HEK293 (cell line): ENCODE results near the gene MED6.

Experiments used
- GFI1B ChIP-seq: fragments of 450-650 bp; formaldehyde crosslinking; IDR thresholded peaks from 2 replicates; pipeline ENCODE4 v1.5.1; 2016; ENCODE audit warnings: missing biosample characterization, missing genetic modification characterization
- GLIS1 ChIP-seq: fragments of 450-650 bp; formaldehyde crosslinking; IDR thresholded peaks from 2 replicates; pipeline ENCODE4 v1.5.1; 2016; ENCODE audit warnings: missing biosample characterization, missing genetic modification characterization
- KLF1 ChIP-seq: fragments of 450-650 bp; formaldehyde crosslinking; IDR thresholded peaks from 2 replicates; pipeline ENCODE4 v1.5.1; 2016; ENCODE audit warnings: missing biosample characterization, missing genetic modification characterization
- MYNN ChIP-seq: fragments of 450-650 bp; formaldehyde crosslinking; IDR thresholded peaks from 2 replicates; pipeline ENCODE4 v1.5.1; 2016; ENCODE audit warnings: missing biosample characterization, missing genetic modification characterization, borderline replicate concordance
- SCRT2 ChIP-seq: fragments of 450-650 bp; formaldehyde crosslinking; IDR thresholded peaks from 2 replicates; pipeline ENCODE4 v1.5.1; 2016; ENCODE audit warnings: missing biosample characterization, missing genetic modification characterization
- SP7 ChIP-seq: fragments of 450-650 bp; formaldehyde crosslinking; IDR thresholded peaks from 2 replicates; pipeline ENCODE4 v1.5.1; 2016; ENCODE audit warnings: missing biosample characterization, missing genetic modification characterization
- ZBTB1 ChIP-seq: fragments of 450-650 bp; formaldehyde crosslinking; IDR thresholded peaks from 2 replicates; pipeline ENCODE4 v1.5.1; 2016; ENCODE audit warnings: missing biosample characterization, missing genetic modification characterization
- ZBTB17 ChIP-seq: fragments of 450-650 bp; formaldehyde crosslinking; IDR thresholded peaks from 2 replicates; pipeline ENCODE4 v1.5.1; 2016; ENCODE audit warnings: missing biosample characterization, missing genetic modification characterization
- ZNF10 ChIP-seq: fragments of 450-650 bp; formaldehyde crosslinking; IDR thresholded peaks from 2 replicates; pipeline ENCODE4 v1.5.1; 2017; ENCODE audit warnings: missing biosample characterization, missing genetic modification characterization
- ZNF121 ChIP-seq: fragments of 450-650 bp; formaldehyde crosslinking; IDR thresholded peaks from 2 replicates; pipeline ENCODE4 v1.5.1; 2016; ENCODE audit warnings: missing biosample characterization, missing genetic modification characterization
- ZNF174 ChIP-seq: fragments of 450-650 bp; formaldehyde crosslinking; IDR thresholded peaks from 2 replicates; pipeline ENCODE4 v1.5.0; 2017; ENCODE audit warnings: missing biosample characterization, mild to moderate bottlenecking, missing genetic modification characterization
- ZNF184 ChIP-seq: fragments of 450-650 bp; IDR thresholded peaks from 2 replicates; pipeline ENCODE4 v1.5.1; 2018; ENCODE audit warnings: missing biosample characterization, mild to moderate bottlenecking, missing genetic modification characterization
- ZNF292 ChIP-seq: fragments of 450-650 bp; formaldehyde crosslinking; IDR thresholded peaks from 2 replicates; pipeline ENCODE4 v1.5.1; 2016; ENCODE audit warnings: low read depth, missing biosample characterization, missing genetic modification characterization, borderline replicate concordance
- ZNF302 ChIP-seq: fragments of 450-650 bp; formaldehyde crosslinking; IDR thresholded peaks from 2 replicates; pipeline ENCODE4 v1.5.1; 2016; ENCODE audit warnings: missing biosample characterization, missing genetic modification characterization, low read depth
- ZNF335 ChIP-seq: fragments of 450-650 bp; formaldehyde crosslinking; conservative IDR thresholded peaks from 2 replicates; pipeline ENCODE4 v1.5.1; 2016; ENCODE audit warnings: missing biosample characterization, missing genetic modification characterization
- ZNF416 ChIP-seq: fragments of 450-650 bp; formaldehyde crosslinking; IDR thresholded peaks from 2 replicates; pipeline ENCODE4 v1.5.1; 2016; ENCODE audit warnings: missing biosample characterization, missing genetic modification characterization
- ZNF473 ChIP-seq: fragments of 450-650 bp; formaldehyde crosslinking; IDR thresholded peaks from 2 replicates; pipeline ENCODE4 v1.5.1; 2017; ENCODE audit warnings: missing biosample characterization, missing genetic modification characterization
- ZNF514 ChIP-seq: fragments of 450-650 bp; formaldehyde crosslinking; IDR thresholded peaks from 2 replicates; pipeline ENCODE4 v1.5.1; 2016; ENCODE audit warnings: missing biosample characterization, missing genetic modification characterization
- ZNF600 ChIP-seq: fragments of 450-650 bp; formaldehyde crosslinking; IDR thresholded peaks from 2 replicates; pipeline ENCODE4 v1.5.1; 2016; ENCODE audit warnings: missing biosample characterization, missing genetic modification characterization
- ZNF626 ChIP-seq: fragments of 450-650 bp; sonication (Bioruptor Pico); formaldehyde crosslinking; IDR thresholded peaks from 2 replicates; pipeline ENCODE4 v1.5.1; 2018; ENCODE audit warnings: missing biosample characterization, missing genetic modification characterization, inconsistent platforms
- ZNF629 ChIP-seq: fragments of 450-650 bp; formaldehyde crosslinking; IDR thresholded peaks from 2 replicates; pipeline ENCODE4 v1.5.1; 2017; ENCODE audit warnings: missing biosample characterization, missing genetic modification characterization
- ZNF664 ChIP-seq: fragments of 450-650 bp; formaldehyde crosslinking; IDR thresholded peaks from 2 replicates; pipeline ENCODE4 v1.5.1; 2016; ENCODE audit warnings: missing biosample characterization, missing genetic modification characterization
- ZNF670 ChIP-seq: fragments of 450-650 bp; formaldehyde crosslinking; IDR thresholded peaks from 2 replicates; pipeline ENCODE4 v1.5.1; 2016; ENCODE audit warnings: missing biosample characterization, missing genetic modification characterization, low read depth
- ZNF76 ChIP-seq: fragments of 450-650 bp; formaldehyde crosslinking; IDR thresholded peaks from 2 replicates; pipeline ENCODE4; 2016; ENCODE audit warnings: low read depth, missing biosample characterization, missing genetic modification characterization, borderline replicate concordance
- ZSCAN30 ChIP-seq: fragments of 450-650 bp; IDR thresholded peaks from 2 replicates; pipeline ENCODE4 v1.5.1; 2018; ENCODE audit warnings: missing biosample characterization, mild to moderate bottlenecking, missing genetic modification characterization, moderate library complexity
- TF ChIP-seq, protein P1 (sequence below): fragments of 450-650 bp; formaldehyde crosslinking; IDR thresholded peaks from 2 replicates; pipeline ENCODE4 v1.5.1; 2016; ENCODE audit warnings: missing biosample characterization, missing genetic modification characterization
- TF ChIP-seq, protein P2 (sequence below): fragments of 450-650 bp; formaldehyde crosslinking; IDR thresholded peaks from 2 replicates; pipeline ENCODE4 v1.5.1; 2016; ENCODE audit warnings: missing biosample characterization, missing genetic modification characterization, low read depth
- TF ChIP-seq, protein P3 (sequence below): fragments of 450-650 bp; formaldehyde crosslinking; IDR thresholded peaks from 2 replicates; pipeline ENCODE4 v1.5.1; 2016; ENCODE audit warnings: missing biosample characterization, missing genetic modification characterization
- TF ChIP-seq, protein P4 (sequence below): fragments of 450-650 bp; formaldehyde crosslinking; IDR thresholded peaks from 2 replicates; pipeline ENCODE4 v1.5.1; 2017; ENCODE audit warnings: missing biosample characterization, missing genetic modification characterization
- TF ChIP-seq, protein P5 (sequence below): fragments of 450-650 bp; formaldehyde crosslinking; optimal IDR thresholded peaks from 2 replicates; pipeline ENCODE3; 2016; ENCODE audit warnings: missing biosample characterization, mild to moderate bottlenecking, missing genetic modification characterization
- TF ChIP-seq, protein P6 (sequence below): fragments of 450-650 bp; formaldehyde crosslinking; conservative IDR thresholded peaks from 2 replicates; pipeline ENCODE4 v1.5.1; 2016; ENCODE audit warnings: low read depth, missing biosample characterization, missing genetic modification characterization

The MED6 gene

DNA sequence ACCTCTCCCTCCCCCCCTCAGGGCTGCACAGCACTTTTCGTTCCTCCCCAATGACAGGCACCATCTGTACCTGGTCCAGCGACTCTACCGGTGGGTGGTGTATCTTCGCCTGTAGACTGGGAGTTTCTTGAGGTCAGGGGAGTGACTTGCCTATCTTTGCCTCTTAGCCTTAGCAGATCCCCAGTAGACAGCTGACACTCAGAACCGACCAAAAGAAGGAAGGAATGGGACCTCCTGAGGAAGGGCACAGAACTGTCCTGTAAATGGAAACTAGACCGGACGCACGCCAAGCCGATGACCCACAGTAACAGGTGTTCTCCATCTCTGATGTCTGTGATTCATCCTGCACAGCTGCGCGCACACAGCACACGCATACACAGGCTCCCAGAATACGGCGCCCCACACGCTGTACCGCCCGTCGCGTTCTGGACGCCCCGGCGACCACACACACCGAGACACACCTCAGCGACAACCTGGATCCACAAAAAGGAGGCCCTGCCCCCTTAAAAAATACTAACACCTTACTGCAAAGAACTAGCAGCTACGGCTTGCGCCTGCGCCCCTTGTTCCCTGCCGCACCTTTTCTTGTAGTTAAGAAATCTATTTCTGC, 40.6 kb upstream of the MED6 start (continued):
- TF ChIP-seq ZNF629 = no peak
- TF ChIP-seq, protein P1, sequence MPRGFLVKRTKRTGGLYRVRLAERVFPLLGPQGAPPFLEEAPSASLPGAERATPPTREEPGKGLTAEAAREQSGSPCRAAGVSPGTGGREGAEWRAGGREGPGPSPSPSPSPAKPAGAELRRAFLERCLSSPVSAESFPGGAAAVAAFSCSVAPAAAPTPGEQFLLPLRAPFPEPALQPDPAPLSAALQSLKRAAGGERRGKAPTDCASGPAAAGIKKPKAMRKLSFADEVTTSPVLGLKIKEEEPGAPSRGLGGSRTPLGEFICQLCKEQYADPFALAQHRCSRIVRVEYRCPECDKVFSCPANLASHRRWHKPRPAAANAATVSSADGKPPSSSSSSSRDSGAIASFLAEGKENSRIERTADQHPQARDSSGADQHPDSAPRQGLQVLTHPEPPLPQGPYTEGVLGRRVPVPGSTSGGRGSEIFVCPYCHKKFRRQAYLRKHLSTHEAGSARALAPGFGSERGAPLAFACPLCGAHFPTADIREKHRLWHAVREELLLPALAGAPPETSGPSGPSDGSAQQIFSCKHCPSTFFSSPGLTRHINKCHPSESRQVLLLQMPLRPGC (tag by site-specific recombination) = no peak
- peak; percentile 73 for TF ChIP-seq ZBTB17
- no peak for TF ChIP-seq ZNF121
- TF ChIP-seq ZBTB1 (tag by site-specific recombination) = no peak
- TF ChIP-seq SP7 (tag by site-specific recombination) = no peak
- TF ChIP-seq, protein P2, sequence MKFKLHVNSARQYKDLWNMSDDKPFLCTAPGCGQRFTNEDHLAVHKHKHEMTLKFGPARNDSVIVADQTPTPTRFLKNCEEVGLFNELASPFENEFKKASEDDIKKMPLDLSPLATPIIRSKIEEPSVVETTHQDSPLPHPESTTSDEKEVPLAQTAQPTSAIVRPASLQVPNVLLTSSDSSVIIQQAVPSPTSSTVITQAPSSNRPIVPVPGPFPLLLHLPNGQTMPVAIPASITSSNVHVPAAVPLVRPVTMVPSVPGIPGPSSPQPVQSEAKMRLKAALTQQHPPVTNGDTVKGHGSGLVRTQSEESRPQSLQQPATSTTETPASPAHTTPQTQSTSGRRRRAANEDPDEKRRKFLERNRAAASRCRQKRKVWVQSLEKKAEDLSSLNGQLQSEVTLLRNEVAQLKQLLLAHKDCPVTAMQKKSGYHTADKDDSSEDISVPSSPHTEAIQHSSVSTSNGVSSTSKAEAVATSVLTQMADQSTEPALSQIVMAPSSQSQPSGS (tag by site-specific recombination) = no peak
- TF ChIP-seq KLF1 = no peak
- no peak for TF ChIP-seq ZNF174 (tag by site-specific recombination)
- TF ChIP-seq ZNF10 (tag by site-specific recombination) = no peak
- TF ChIP-seq ZNF302 (tag by site-specific recombination) = no peak
- TF ChIP-seq, protein P3, sequence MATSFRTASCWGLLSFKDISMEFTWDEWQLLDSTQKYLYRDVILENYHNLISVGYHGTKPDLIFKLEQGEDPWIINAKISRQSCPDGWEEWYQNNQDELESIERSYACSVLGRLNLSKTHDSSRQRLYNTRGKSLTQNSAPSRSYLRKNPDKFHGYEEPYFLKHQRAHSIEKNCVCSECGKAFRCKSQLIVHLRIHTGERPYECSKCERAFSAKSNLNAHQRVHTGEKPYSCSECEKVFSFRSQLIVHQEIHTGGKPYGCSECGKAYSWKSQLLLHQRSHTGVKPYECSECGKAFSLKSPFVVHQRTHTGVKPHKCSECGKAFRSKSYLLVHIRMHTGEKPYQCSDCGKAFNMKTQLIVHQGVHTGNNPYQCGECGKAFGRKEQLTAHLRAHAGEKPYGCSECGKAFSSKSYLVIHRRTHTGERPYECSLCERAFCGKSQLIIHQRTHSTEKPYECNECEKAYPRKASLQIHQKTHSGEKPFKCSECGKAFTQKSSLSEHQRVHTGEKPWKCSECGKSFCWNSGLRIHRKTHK (tag by site-specific recombination) = no peak
- TF ChIP-seq GLIS1 (tag by site-specific recombination) = peak; percentile 41; the same call in 1 of the 2 replicates
- no peak for TF ChIP-seq ZNF416 (tag by site-specific recombination)
- TF ChIP-seq MYNN (tag by site-specific recombination) = no peak
- peak; percentile 81; the same call in 1 of the 2 replicates for TF ChIP-seq ZNF335
- TF ChIP-seq ZNF292 (tag by site-specific recombination) = no peak
- no peak for TF ChIP-seq ZNF473
- TF ChIP-seq ZNF184 (tag by site-specific recombination) = no peak
- no peak for TF ChIP-seq ZSCAN30 (tag by site-specific recombination)
- peak; percentile 98 for TF ChIP-seq SCRT2 (tag by site-specific recombination)
- no peak for TF ChIP-seq ZNF76
- TF ChIP-seq, protein P4, sequence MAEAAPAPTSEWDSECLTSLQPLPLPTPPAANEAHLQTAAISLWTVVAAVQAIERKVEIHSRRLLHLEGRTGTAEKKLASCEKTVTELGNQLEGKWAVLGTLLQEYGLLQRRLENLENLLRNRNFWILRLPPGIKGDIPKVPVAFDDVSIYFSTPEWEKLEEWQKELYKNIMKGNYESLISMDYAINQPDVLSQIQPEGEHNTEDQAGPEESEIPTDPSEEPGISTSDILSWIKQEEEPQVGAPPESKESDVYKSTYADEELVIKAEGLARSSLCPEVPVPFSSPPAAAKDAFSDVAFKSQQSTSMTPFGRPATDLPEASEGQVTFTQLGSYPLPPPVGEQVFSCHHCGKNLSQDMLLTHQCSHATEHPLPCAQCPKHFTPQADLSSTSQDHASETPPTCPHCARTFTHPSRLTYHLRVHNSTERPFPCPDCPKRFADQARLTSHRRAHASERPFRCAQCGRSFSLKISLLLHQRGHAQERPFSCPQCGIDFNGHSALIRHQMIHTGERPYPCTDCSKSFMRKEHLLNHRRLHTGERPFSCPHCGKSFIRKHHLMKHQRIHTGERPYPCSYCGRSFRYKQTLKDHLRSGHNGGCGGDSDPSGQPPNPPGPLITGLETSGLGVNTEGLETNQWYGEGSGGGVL (tag by site-specific recombination) = no peak
- no peak for TF ChIP-seq ZNF670 (tag by site-specific recombination)
- no peak for TF ChIP-seq ZNF664 (tag by site-specific recombination)
- TF ChIP-seq, protein P5, sequence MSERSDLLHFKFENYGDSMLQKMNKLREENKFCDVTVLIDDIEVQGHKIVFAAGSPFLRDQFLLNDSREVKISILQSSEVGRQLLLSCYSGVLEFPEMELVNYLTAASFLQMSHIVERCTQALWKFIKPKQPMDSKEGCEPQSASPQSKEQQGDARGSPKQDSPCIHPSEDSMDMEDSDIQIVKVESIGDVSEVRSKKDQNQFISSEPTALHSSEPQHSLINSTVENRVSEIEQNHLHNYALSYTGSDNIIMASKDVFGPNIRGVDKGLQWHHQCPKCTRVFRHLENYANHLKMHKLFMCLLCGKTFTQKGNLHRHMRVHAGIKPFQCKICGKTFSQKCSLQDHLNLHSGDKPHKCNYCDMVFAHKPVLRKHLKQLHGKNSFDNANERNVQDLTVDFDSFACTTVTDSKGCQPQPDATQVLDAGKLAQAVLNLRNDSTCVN = peak; percentile 71
- TF ChIP-seq ZNF626 (tag by site-specific recombination) = no peak
- TF ChIP-seq, protein P6, sequence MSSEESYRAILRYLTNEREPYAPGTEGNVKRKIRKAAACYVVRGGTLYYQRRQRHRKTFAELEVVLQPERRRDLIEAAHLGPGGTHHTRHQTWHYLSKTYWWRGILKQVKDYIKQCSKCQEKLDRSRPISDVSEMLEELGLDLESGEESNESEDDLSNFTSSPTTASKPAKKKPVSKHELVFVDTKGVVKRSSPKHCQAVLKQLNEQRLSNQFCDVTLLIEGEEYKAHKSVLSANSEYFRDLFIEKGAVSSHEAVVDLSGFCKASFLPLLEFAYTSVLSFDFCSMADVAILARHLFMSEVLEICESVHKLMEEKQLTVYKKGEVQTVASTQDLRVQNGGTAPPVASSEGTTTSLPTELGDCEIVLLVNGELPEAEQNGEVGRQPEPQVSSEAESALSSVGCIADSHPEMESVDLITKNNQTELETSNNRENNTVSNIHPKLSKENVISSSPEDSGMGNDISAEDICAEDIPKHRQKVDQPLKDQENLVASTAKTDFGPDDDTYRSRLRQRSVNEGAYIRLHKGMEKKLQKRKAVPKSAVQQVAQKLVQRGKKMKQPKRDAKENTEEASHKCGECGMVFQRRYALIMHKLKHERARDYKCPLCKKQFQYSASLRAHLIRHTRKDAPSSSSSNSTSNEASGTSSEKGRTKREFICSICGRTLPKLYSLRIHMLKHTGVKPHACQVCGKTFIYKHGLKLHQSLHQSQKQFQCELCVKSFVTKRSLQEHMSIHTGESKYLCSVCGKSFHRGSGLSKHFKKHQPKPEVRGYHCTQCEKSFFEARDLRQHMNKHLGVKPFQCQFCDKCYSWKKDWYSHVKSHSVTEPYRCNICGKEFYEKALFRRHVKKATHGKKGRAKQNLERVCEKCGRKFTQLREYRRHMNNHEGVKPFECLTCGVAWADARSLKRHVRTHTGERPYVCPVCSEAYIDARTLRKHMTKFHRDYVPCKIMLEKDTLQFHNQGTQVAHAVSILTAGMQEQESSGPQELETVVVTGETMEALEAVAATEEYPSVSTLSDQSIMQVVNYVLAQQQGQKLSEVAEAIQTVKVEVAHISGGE (tag by site-specific recombination) = no peak
- peak; percentile 63 for TF ChIP-seq ZNF600 (tag by site-specific recombination)
- TF ChIP-seq ZNF514 (tag by site-specific recombination) = no peak
- TF ChIP-seq GFI1B = no peak
